ENCODE measurements around the gene ZNF281.

The ZNF281 gene

DNA sequence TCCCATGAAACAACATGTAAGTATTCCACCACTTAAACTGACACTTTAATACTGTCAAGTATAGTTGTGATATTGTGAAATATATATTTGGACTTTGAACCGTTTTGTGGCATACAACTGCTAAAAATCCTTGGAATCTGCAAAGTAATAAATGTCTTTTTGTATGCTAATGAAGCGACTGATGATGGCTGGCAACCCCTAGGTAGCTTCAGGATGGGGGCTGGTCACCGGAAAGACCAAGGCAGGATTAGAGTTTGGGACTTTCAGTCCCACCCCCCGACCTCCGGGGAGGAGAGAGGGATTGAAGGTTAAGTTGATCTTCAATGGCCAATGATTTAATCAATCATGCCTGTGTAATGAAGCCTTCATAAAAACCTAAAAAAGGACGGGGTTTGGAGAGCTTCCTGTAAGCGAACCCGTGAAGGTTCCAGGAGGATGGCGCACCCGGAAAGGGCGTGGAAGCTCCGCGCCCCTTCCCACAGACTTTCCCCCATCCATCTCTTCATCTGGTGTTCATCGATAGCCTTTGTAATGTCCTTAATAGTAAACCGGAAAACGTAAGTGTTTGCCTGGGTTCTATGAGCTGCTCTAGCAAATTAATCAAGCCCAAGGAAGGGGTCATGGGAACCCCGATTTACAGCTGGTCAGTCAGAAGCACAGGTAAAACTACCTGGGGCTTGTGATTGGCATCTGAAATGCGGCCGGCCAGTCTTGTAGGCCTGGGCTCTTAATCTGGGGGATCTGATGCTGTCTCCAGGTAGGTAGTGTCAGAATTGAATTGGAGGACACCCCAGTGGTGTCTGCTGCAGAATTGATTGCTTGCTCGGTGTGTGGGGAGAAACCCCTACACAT, 1.8 kb upstream of the ZNF281 start:
- ChIA-PET POLR2A (no interaction called here), CTCF (no interaction called here)
- DNase-seq (ENCODE audit: extremely low spot score) = no peak
- TF ChIP-seq TARDBP (IDR thresholded peaks at IDR 0.05) (no peak), PKNOX1 (IDR thresholded peaks at IDR 0.05) (no peak), SUZ12 (IDR thresholded peaks at IDR 0.05) (no peak), CTBP1 (IDR thresholded peaks at IDR 0.05; ENCODE audit: borderline replicate concordance) (no peak), L3MBTL2 (conservative IDR thresholded peaks at IDR 0.05) (no peak), HDGF (IDR thresholded peaks at IDR 0.05; ENCODE audit: borderline replicate concordance) (no peak), FOXA1 (IDR thresholded peaks at IDR 0.05) (no peak), BHLHE40 (IDR thresholded peaks at IDR 0.05; ENCODE audit: borderline replicate concordance) (no peak), ARNT (IDR thresholded peaks at IDR 0.05) (no peak), ELF4 (IDR thresholded peaks at IDR 0.05) (no peak), SP1 (IDR thresholded peaks at IDR 0.05) (no peak), ZNF384 (IDR thresholded peaks at IDR 0.05) (no peak), LEF1 (IDR thresholded peaks at IDR 0.05; ENCODE audit: borderline replicate concordance) (no peak), NFRKB (IDR thresholded peaks at IDR 0.05) (no peak), FOXK2 (IDR thresholded peaks at IDR 0.05) (no peak), FOXM1 (IDR thresholded peaks at IDR 0.05; ENCODE audit: borderline replicate concordance) (no peak)

DNA sequence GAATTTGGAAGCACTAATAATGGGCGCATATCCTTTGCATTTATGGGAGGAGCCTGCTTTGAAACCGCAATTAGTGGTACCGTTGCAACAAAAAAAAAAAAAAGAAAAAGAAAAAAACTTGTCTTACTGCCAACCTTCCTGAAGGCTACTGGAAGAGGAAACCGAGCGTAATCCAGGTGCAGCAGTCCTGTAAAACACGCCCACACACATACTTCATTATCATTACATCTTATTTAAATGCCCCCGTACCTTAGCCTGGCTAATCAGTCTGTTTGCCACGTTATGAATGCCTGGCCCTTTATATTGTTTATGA, 686 bp upstream of the ZNF281 start:
- DNase-seq (ENCODE audit: extremely low spot score) = no peak
- peak; percentile 64; the same call in 1 of the 2 replicates for TF ChIP-seq ZNF384 (IDR thresholded peaks at IDR 0.05)
- TF ChIP-seq FOXM1 (IDR thresholded peaks at IDR 0.05; ENCODE audit: borderline replicate concordance) = no peak
- POLR2A ChIA-PET = interaction anchor here (1.4 kb wide), 1 partner anchor 81 kb away, joined by 3 read pairs; no protein-coding TSS in a partner anchor
- CTCF ChIA-PET = no interaction called here

GRCh38 chr1:200409203-200409760, 554 bp downstream of the ZNF281 start:
- DNase-seq (ENCODE audit: extremely low spot score) = peak; percentile 33
- ChIA-PET POLR2A (interaction anchor here (1.4 kb wide), 1 partner anchor 82 kb away, joined by 3 read pairs; no protein-coding TSS in a partner anchor), CTCF (no interaction called here)
- TF ChIP-seq SUZ12 (IDR thresholded peaks at IDR 0.05) = no peak
- no peak for TF ChIP-seq PKNOX1 (IDR thresholded peaks at IDR 0.05)
- no peak for TF ChIP-seq NFRKB (IDR thresholded peaks at IDR 0.05)
- no peak for TF ChIP-seq CTBP1 (IDR thresholded peaks at IDR 0.05; ENCODE audit: borderline replicate concordance)
- no peak for TF ChIP-seq FOXA1 (IDR thresholded peaks at IDR 0.05)
- no peak for TF ChIP-seq L3MBTL2 (conservative IDR thresholded peaks at IDR 0.05)
- TF ChIP-seq ELF4 (IDR thresholded peaks at IDR 0.05) = no peak
- TF ChIP-seq ARNT (IDR thresholded peaks at IDR 0.05) = no peak
- no peak for TF ChIP-seq ZNF384 (IDR thresholded peaks at IDR 0.05)
- TF ChIP-seq FOXK2 (IDR thresholded peaks at IDR 0.05) = no peak
- no peak for TF ChIP-seq BHLHE40 (IDR thresholded peaks at IDR 0.05; ENCODE audit: borderline replicate concordance)
- no peak for TF ChIP-seq HDGF (IDR thresholded peaks at IDR 0.05; ENCODE audit: borderline replicate concordance)
- no peak for TF ChIP-seq FOXM1 (IDR thresholded peaks at IDR 0.05; ENCODE audit: borderline replicate concordance)
- no peak for TF ChIP-seq LEF1 (IDR thresholded peaks at IDR 0.05; ENCODE audit: borderline replicate concordance)
- TF ChIP-seq TARDBP (IDR thresholded peaks at IDR 0.05) = no peak
- TF ChIP-seq SP1 (IDR thresholded peaks at IDR 0.05) = no peak

DNA sequence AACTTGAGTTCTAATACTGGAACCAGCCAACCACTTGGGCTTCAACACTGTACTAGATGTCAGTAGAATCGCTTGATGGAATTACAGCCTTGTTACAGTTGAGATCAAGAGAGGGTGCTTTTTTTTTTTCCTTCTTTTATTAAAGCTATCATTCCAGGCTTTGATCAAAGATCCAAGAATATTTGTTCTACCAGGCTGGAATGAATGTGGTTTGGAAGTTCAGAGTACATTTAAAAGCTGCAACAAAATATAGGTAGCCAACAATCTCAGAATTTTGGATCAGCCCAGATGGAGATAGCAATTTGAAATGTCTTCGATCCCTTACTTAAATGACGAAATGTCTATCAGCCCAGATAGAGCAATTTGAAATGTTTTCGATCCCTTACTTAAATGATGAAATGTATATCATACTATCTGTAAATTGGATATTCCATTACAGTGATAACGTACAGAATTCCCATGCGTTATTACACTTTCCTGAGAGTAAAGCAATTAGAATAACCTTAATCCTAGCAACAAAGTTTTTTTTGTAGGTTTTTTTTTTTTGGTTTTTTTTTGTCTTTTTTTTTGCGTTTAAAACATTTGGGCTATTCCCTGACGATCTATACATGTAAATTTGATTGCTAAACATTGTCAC, 3.6 kb downstream of the ZNF281 start:
- ChIA-PET POLR2A (interaction anchor here (1.1 kb wide), 1 partner anchor 77 kb away, joined by 3 read pairs; no protein-coding TSS in a partner anchor), CTCF (no interaction called here)
- no peak for TF ChIP-seq FOXK2 (IDR thresholded peaks at IDR 0.05)
- no peak for TF ChIP-seq CTBP1 (IDR thresholded peaks at IDR 0.05; ENCODE audit: borderline replicate concordance)
- TF ChIP-seq L3MBTL2 (conservative IDR thresholded peaks at IDR 0.05) = no peak
- TF ChIP-seq SUZ12 (IDR thresholded peaks at IDR 0.05) = no peak
- TF ChIP-seq PKNOX1 (IDR thresholded peaks at IDR 0.05) = no peak
- TF ChIP-seq ELF4 (IDR thresholded peaks at IDR 0.05) = no peak
- TF ChIP-seq ZNF384 (IDR thresholded peaks at IDR 0.05) = no peak
- TF ChIP-seq BHLHE40 (IDR thresholded peaks at IDR 0.05; ENCODE audit: borderline replicate concordance) = no peak
- no peak for TF ChIP-seq FOXM1 (IDR thresholded peaks at IDR 0.05; ENCODE audit: borderline replicate concordance)
- TF ChIP-seq ARNT (IDR thresholded peaks at IDR 0.05) = no peak
- TF ChIP-seq NFRKB (IDR thresholded peaks at IDR 0.05) = no peak
- TF ChIP-seq HDGF (IDR thresholded peaks at IDR 0.05; ENCODE audit: borderline replicate concordance) = no peak
- no peak for TF ChIP-seq TARDBP (IDR thresholded peaks at IDR 0.05)
- no peak for TF ChIP-seq LEF1 (IDR thresholded peaks at IDR 0.05; ENCODE audit: borderline replicate concordance)
- no peak for TF ChIP-seq FOXA1 (IDR thresholded peaks at IDR 0.05)
- DNase-seq (ENCODE audit: extremely low spot score) = no peak

- no peak for DNase-seq (ENCODE audit: extremely low spot score)
- ChIA-PET CTCF (no interaction called here), POLR2A (no interaction called here)
These were observed 4.6 kb downstream of the ZNF281 start for GRCh38 chr1:200405264-200405663.

More at GRCh38 chr1:200405264-200405663, 4.6 kb downstream of the ZNF281 start:
- TF ChIP-seq SUZ12 (IDR thresholded peaks at IDR 0.05) (no peak), NFRKB (IDR thresholded peaks at IDR 0.05) (no peak), ARNT (IDR thresholded peaks at IDR 0.05) (no peak), PKNOX1 (IDR thresholded peaks at IDR 0.05) (no peak), L3MBTL2 (conservative IDR thresholded peaks at IDR 0.05) (no peak), FOXA1 (IDR thresholded peaks at IDR 0.05) (no peak), CTBP1 (IDR thresholded peaks at IDR 0.05; ENCODE audit: borderline replicate concordance) (no peak), ZNF384 (IDR thresholded peaks at IDR 0.05) (no peak), HDGF (IDR thresholded peaks at IDR 0.05; ENCODE audit: borderline replicate concordance) (no peak), LEF1 (IDR thresholded peaks at IDR 0.05; ENCODE audit: borderline replicate concordance) (no peak), TARDBP (IDR thresholded peaks at IDR 0.05) (no peak), BHLHE40 (IDR thresholded peaks at IDR 0.05; ENCODE audit: borderline replicate concordance) (no peak), ELF4 (IDR thresholded peaks at IDR 0.05) (no peak), SP1 (IDR thresholded peaks at IDR 0.05) (no peak), FOXM1 (IDR thresholded peaks at IDR 0.05; ENCODE audit: borderline replicate concordance) (no peak), FOXK2 (IDR thresholded peaks at IDR 0.05) (no peak)

Data from HEK293T (cell line).